Ovary (tissue), 3 donors: ENCODE data around the gene PCNX1.

ENCODE experiments used
- CTCF ChIP-seq, 3 donors: fragments of 450-650 bp in 2 of 3; fragments of 200-600 bp in 1 of 3; IDR thresholded peaks; one replicate each; pipeline versions ENCODE4 v1.5.1 to v1.8.0; 2016 to 2022; ENCODE audit warnings: antibody characterized with exemption in 3 of 3, mild to moderate bottlenecking in 1 of 3
- EP300 ChIP-seq: sonication (generic); formaldehyde crosslinking; IDR thresholded peaks from one replicate; pipeline ENCODE4 v1.6.1; 2017; ENCODE audit warnings: antibody characterized with exemption
- POLR2A ChIP-seq: fragments of 450-650 bp; IDR thresholded peaks from one replicate; pipeline ENCODE4 v1.6.1; 2017; ENCODE audit warnings: antibody characterized with exemption, mild to moderate bottlenecking, moderate library complexity
- donor health status: DM: no; HTN: no; CAD: no.

- TF ChIP-seq CTCF (IDR thresholded peaks at IDR 0.05): no peak
- TF ChIP-seq EP300: no peak
- TF ChIP-seq POLR2A: no peak
These were observed 1.8 kb downstream of the PCNX1 start for GRCh38 chr14:70908935-70909641.
